Epithelial cell of esophagus (primary cell): ENCODE measurements around the gene NSG2.

ENCODE experiments used
- DNase-seq: peaks from one replicate; pipeline ENCODE4 v3.0.0; 2010; ENCODE audit warnings: low read depth
- H3K4me3 ChIP-seq: 2 replicates; pipeline ENCODE4 v1.5.1; 2011; ENCODE audit warnings: mild to moderate bottlenecking, low read length, control low read depth
- CTCF ChIP-seq: IDR thresholded peaks from 2 replicates; pipeline ENCODE4 v1.5.1; 2011; ENCODE audit warnings: low read depth, mild to moderate bottlenecking, low read length, control low read depth, inconsistent platforms; ENCODE audit not compliant: insufficient read depth; ENCODE audit errors: missing control alignments

NSG2 gene

GRCh38 chr5:174086751-174087150, 41.2 kb downstream of the NSG2 start:
- no peak for TF ChIP-seq CTCF
- DNase-seq: no peak
- H3K4me3 ChIP-seq: no peak overlapping the region

- H3K4me3 ChIP-seq: no peak overlapping the region
- no peak for TF ChIP-seq CTCF
- DNase-seq: no peak
These were observed 42.3 kb downstream of the NSG2 start for GRCh38 chr5:174087783-174088182.

GRCh38 chr5:174090129-174090528, 44.6 kb downstream of the NSG2 start:
- TF ChIP-seq CTCF: no peak
- no peak for DNase-seq
- no peak overlapping the region for H3K4me3 ChIP-seq

- no peak overlapping the region for H3K4me3 ChIP-seq
- TF ChIP-seq CTCF: no peak
- no peak for DNase-seq
These were observed 47.6 kb downstream of the NSG2 start for GRCh38 chr5:174093123-174093522.

GRCh38 chr5:174094857-174095606, 49.5 kb downstream of the NSG2 start:
- TF ChIP-seq CTCF: no peak
- DNase-seq: no peak
- H3K4me3 ChIP-seq: no peak overlapping the region

- no peak for TF ChIP-seq CTCF
- DNase-seq: no peak
- H3K4me3 ChIP-seq: no peak overlapping the region
These were observed 51.1 kb downstream of the NSG2 start for GRCh38 chr5:174096619-174097018.
